Measurements from ENCODE around the gene ANXA8. TPM values are rescaled to one million over a fixed set of nuclear protein-coding genes. Genes with fewer than 3 reads are reported as not detected.

ANXA8 gene
- polyA plus RNA-seq, 1 donor, result 18.2 TPM

DNA sequence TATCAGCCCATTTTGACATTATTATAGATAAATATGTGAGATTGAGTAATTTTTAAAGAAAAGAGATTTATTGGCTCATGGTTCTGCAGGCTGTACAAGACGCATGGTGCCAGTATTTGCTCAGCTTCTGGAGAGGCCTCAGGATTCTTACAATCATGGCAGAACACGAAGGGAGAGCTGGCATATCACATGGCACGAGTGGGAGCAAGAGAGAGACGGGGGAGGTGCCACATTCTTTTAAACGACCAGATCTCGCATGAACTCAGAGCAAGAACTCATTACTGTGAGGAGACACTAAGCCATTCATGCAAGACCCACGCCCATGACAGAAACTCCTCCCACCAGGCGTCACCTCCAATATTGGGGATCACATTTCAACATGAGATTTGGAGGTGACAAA is 59.7 kb downstream of the ANXA8 start:
- Histone ChIP-seq H3K27me3 (ENCODE audit: control insufficient read depth, insufficient read depth, low read length) (no peaks in the 10 kb centered on the region), H3K9me3 (ENCODE audit: control insufficient read depth, low read depth, low read length) (no peaks in the 10 kb centered on the region), H3K4me3 (ENCODE audit: low read length) (no peak overlapping the region), H3K36me3 (ENCODE audit: control insufficient read depth, insufficient read depth, low read length) (no peaks in the 10 kb centered on the region), H3K4me1 (ENCODE audit: control insufficient read depth, insufficient read depth, low read length) (no peaks in the 10 kb centered on the region), H3K27ac (ENCODE audit: low read length) (no peak overlapping the region)
- no peak for DNase-seq
- no CpG with 5 or more reads among the region's 8 CpGs for WGBS (ENCODE audit: insufficient coverage, low lambda C conversion rate)

GRCh38 chr10:47423476-47423875 is 60.4 kb downstream of the ANXA8 start:
- no CpG with 5 or more reads among the region's 4 CpGs for WGBS (ENCODE audit: insufficient coverage, low lambda C conversion rate)

GRCh38 chr10:47421057-47421952 is 62.6 kb downstream of the ANXA8 start:
- Histone ChIP-seq H3K27me3 (ENCODE audit: control insufficient read depth, insufficient read depth, low read length) (no peaks in the 10 kb centered on the region), H3K9me3 (ENCODE audit: control insufficient read depth, low read depth, low read length) (no peaks in the 10 kb centered on the region), H3K4me1 (ENCODE audit: control insufficient read depth, insufficient read depth, low read length) (no peaks in the 10 kb centered on the region), H3K36me3 (ENCODE audit: control insufficient read depth, insufficient read depth, low read length) (no peaks in the 10 kb centered on the region), H3K27ac (ENCODE audit: low read length) (no peak overlapping the region), H3K4me3 (ENCODE audit: low read length) (no peak overlapping the region)
- DNase-seq, result no peak
- 83% methylated on average over 3 of the region's 7 CpGs for WGBS (ENCODE audit: insufficient coverage, low lambda C conversion rate)

More at GRCh38 chr10:47423476-47423875, 60.4 kb downstream of the ANXA8 start:
- no peaks in the 10 kb centered on the region for H3K27me3 ChIP-seq (ENCODE audit: control insufficient read depth, insufficient read depth, low read length)
- no peaks in the 10 kb centered on the region for H3K36me3 ChIP-seq (ENCODE audit: control insufficient read depth, insufficient read depth, low read length)
- no peak for DNase-seq
- H3K9me3 ChIP-seq (ENCODE audit: control insufficient read depth, low read depth, low read length), result no peaks in the 10 kb centered on the region
- no peak overlapping the region for H3K4me3 ChIP-seq (ENCODE audit: low read length)
- H3K4me1 ChIP-seq (ENCODE audit: control insufficient read depth, insufficient read depth, low read length), result no peaks in the 10 kb centered on the region
- no peak overlapping the region for H3K27ac ChIP-seq (ENCODE audit: low read length)

DNA sequence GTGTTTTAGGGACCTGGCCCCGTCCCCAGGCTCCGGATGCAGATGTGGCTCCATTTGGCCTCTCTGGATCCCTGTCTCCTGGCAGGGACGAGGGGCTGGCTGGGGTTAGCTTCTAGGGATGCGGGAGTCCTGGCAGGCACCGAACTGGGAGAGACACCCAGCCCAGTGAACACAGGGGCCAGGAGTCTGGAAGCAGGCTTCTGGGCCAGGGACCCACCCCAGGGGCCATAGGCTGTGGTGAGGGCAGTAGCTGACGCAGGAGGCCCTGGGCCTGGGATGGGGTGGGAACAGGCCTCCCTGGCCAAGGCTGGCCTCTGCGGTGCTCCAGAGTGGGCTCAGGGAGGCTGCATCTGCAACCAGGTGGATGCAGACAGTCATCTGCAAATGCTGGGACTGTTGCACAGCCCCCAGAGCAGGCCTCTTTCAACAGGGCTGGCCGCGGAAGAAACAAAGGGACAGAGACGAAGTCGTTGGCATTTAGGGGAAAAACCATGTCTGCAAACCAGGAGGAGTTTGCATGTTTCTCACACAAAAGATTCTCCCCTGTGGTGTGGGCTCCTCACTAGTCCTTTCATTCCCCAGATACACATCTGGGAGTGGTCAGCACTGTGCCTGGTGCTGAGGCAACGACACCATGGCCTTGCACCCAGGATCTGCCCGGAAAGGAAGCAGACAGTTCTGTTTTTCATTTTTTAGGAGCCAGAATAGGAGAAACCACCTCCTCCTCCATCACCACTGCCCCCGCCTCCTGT is 63.4 kb downstream of the ANXA8 start:
- DNase-seq, result no peak
- Histone ChIP-seq H3K4me3 (ENCODE audit: low read length) (no peak overlapping the region), H3K27ac (ENCODE audit: low read length) (no peak overlapping the region), H3K4me1 (ENCODE audit: control insufficient read depth, insufficient read depth, low read length) (no peaks in the 10 kb centered on the region), H3K27me3 (ENCODE audit: control insufficient read depth, insufficient read depth, low read length) (no peaks in the 10 kb centered on the region), H3K36me3 (ENCODE audit: control insufficient read depth, insufficient read depth, low read length) (no peaks in the 10 kb centered on the region), H3K9me3 (ENCODE audit: control insufficient read depth, low read depth, low read length) (no peaks in the 10 kb centered on the region)
- WGBS (ENCODE audit: insufficient coverage, low lambda C conversion rate), result no CpG with 5 or more reads among the region's 14 CpGs

DNA sequence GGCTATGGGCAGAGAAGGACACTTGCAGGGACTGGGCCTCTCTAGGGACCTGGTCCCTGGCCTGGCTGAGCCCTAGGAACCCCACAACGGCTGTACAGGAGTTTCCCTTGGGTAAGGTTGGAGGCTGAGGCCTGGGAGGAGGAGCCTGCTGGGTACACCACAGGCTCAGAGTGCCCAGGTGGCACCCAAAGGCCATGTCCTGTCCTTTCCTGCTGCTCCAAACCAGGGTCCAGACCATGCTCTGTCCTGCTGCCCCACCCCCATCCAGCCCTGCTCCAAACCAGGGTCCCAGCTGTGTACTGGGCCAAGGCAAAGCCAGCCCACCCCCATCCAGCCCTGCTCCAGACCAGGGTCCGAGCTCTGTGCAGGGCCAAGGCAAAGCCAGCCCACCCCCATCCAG is 64.5 kb downstream of the ANXA8 start:
- H3K4me3 ChIP-seq (ENCODE audit: low read length), result no peak overlapping the region
- H3K36me3 ChIP-seq (ENCODE audit: control insufficient read depth, insufficient read depth, low read length), result no peaks in the 10 kb centered on the region
- H3K9me3 ChIP-seq (ENCODE audit: control insufficient read depth, low read depth, low read length), result no peaks in the 10 kb centered on the region
- no peaks in the 10 kb centered on the region for H3K27me3 ChIP-seq (ENCODE audit: control insufficient read depth, insufficient read depth, low read length)
- no peak for DNase-seq
- H3K4me1 ChIP-seq (ENCODE audit: control insufficient read depth, insufficient read depth, low read length), result no peaks in the 10 kb centered on the region
- no peak overlapping the region for H3K27ac ChIP-seq (ENCODE audit: low read length)
- no CpG with 5 or more reads among the region's 2 CpGs for WGBS (ENCODE audit: insufficient coverage, low lambda C conversion rate)

DNA sequence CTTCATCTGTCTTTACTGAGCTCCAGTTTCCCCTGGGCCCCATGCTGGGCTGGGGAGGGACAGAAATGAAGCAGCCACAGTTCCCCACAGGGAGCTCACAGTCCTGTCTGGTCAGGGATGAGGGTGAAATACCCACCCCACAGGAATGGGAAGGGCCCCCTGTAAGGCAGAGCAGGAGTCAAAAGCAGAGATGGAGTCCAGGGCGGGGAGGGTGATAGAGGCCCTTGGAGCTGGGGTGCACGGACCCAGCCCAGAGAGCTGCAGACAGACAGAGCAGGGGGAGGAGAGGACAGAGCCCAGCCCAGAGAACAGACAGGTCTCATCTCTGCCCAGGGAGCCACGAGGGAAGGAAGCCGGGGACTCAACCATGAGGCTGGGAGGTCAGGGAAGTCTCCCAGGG is 64.9 kb downstream of the ANXA8 start:
- no peak for DNase-seq
- no peak overlapping the region for H3K27ac ChIP-seq (ENCODE audit: low read length)
- WGBS (ENCODE audit: insufficient coverage, low lambda C conversion rate), result no CpG with 5 or more reads among the region's 4 CpGs

GRCh38 chr10:47418321-47418720 is 65.6 kb downstream of the ANXA8 start:
- no peaks in the 10 kb centered on the region for H3K9me3 ChIP-seq (ENCODE audit: control insufficient read depth, low read depth, low read length)

More for the DNA sequence above, 64.9 kb downstream of the ANXA8 start:
- H3K4me3 ChIP-seq (ENCODE audit: low read length), result no peak overlapping the region
- H3K9me3 ChIP-seq (ENCODE audit: control insufficient read depth, low read depth, low read length), result no peaks in the 10 kb centered on the region
- H3K4me1 ChIP-seq (ENCODE audit: control insufficient read depth, insufficient read depth, low read length), result no peaks in the 10 kb centered on the region
- H3K36me3 ChIP-seq (ENCODE audit: control insufficient read depth, insufficient read depth, low read length), result no peaks in the 10 kb centered on the region
- H3K27me3 ChIP-seq (ENCODE audit: control insufficient read depth, insufficient read depth, low read length), result no peaks in the 10 kb centered on the region

More at GRCh38 chr10:47418321-47418720, 65.6 kb downstream of the ANXA8 start:
- H3K27me3 ChIP-seq (ENCODE audit: control insufficient read depth, insufficient read depth, low read length), result no peaks in the 10 kb centered on the region
- no peaks in the 10 kb centered on the region for H3K4me1 ChIP-seq (ENCODE audit: control insufficient read depth, insufficient read depth, low read length)
- DNase-seq, result no peak
- H3K36me3 ChIP-seq (ENCODE audit: control insufficient read depth, insufficient read depth, low read length), result no peaks in the 10 kb centered on the region
- no peak overlapping the region for H3K27ac ChIP-seq (ENCODE audit: low read length)
- WGBS (ENCODE audit: insufficient coverage, low lambda C conversion rate), result no CpG with 5 or more reads among the region's 6 CpGs
- H3K4me3 ChIP-seq (ENCODE audit: low read length), result no peak overlapping the region

Other genes with a start within 250 kb of the ANXA8 start
- gene GDF10, start 183.9 kb downstream of the ANXA8 start, polyA plus RNA-seq, result 2.5 TPM
- gene GDF2, start 161.7 kb downstream of the ANXA8 start, polyA plus RNA-seq, result not detected
- 0.06 TPM for gene RBP3, start 135.8 kb downstream of the ANXA8 start, polyA plus RNA-seq
- gene ZNF488, start 99.8 kb downstream of the ANXA8 start, polyA plus RNA-seq, result 2.2 TPM
- gene FAM25G, start 7.6 kb upstream of the ANXA8 start, polyA plus RNA-seq, result not detected
- 59.1 TPM for gene AGAP9, start 39.5 kb upstream of the ANXA8 start, polyA plus RNA-seq